ENCODE data around the gene MRGPRE. TPM values are rescaled to one million over a fixed set of nuclear protein-coding genes. Genes with fewer than 3 reads are reported as not detected.

The MRGPRE gene
- total RNA-seq, 2 donors from 2014 or later: not detected

- peaks cover 0 to 11% of the 10 kb centered on the region in 2 donors for H3K4me1 ChIP-seq (ENCODE audit: control insufficient read depth in 1 of 2, low read depth in 2 of 2)
- DNase-seq (ENCODE audit: low spot score) (no peak), ATAC-seq (ENCODE audit: insufficient number of reproducible peaks, low FRiP score, low read depth) (no peak)
- H3K27ac ChIP-seq: no peak overlapping the region
- TF ChIP-seq, protein P1, sequence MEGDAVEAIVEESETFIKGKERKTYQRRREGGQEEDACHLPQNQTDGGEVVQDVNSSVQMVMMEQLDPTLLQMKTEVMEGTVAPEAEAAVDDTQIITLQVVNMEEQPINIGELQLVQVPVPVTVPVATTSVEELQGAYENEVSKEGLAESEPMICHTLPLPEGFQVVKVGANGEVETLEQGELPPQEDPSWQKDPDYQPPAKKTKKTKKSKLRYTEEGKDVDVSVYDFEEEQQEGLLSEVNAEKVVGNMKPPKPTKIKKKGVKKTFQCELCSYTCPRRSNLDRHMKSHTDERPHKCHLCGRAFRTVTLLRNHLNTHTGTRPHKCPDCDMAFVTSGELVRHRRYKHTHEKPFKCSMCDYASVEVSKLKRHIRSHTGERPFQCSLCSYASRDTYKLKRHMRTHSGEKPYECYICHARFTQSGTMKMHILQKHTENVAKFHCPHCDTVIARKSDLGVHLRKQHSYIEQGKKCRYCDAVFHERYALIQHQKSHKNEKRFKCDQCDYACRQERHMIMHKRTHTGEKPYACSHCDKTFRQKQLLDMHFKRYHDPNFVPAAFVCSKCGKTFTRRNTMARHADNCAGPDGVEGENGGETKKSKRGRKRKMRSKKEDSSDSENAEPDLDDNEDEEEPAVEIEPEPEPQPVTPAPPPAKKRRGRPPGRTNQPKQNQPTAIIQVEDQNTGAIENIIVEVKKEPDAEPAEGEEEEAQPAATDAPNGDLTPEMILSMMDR (IDR thresholded peaks at IDR 0.05): no peak
- no peaks in the 10 kb centered on the region for H3K36me3 ChIP-seq
- no peaks in the 10 kb centered on the region for H3K9me3 ChIP-seq
- no peak overlapping the region for H3K4me3 ChIP-seq
- H3K27me3 ChIP-seq (replicated peaks; ENCODE audit: insufficient read depth): no peaks in the 10 kb centered on the region
Measured at GRCh38 chr11:3198815-3199214, 33.4 kb downstream of the MRGPRE start.

DNA sequence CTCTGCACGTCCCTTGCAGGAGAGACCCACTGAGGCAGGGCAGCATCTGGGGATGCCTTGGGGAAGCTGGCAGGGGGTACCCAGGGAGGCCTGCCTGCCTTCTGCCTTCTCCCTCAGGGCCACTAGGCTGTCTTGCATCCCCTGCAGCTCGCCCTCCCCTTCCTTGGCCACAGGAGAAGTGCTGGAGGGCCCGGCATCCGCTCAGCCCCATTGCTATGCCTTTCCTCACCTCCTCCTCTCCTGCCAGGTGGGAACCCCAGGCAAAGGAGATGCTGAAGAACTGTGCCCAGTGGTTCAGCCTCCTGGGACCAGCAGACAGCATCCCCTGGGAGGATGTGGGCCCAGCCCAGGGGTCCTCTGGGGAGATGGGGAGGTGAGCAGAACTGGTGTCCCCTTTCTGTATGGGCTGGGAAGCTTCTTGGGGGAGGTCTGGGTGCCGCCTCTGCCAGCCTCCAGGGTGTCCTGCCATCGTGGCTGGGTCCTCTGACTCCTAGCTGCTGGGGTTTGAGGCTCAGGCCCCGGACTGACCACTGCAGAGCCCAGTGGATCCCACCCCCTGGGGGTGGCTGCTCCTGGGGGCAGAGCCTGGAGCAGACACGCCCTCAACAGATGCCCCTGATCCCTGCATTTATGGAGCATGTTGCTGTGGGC is 34.2 kb downstream of the MRGPRE start:
- no peak overlapping the region for H3K4me3 ChIP-seq
- H3K36me3 ChIP-seq: no peaks in the 10 kb centered on the region
- H3K9me3 ChIP-seq: no peaks in the 10 kb centered on the region
- H3K27ac ChIP-seq: no peak overlapping the region
- no peak for ATAC-seq (ENCODE audit: insufficient number of reproducible peaks, low FRiP score, low read depth)
- peaks cover 0 to 3% of the 10 kb centered on the region in 2 donors for H3K4me1 ChIP-seq (ENCODE audit: control insufficient read depth in 1 of 2, low read depth in 2 of 2)
- TF ChIP-seq, protein P1 (IDR thresholded peaks at IDR 0.05): no peak
- DNase-seq (ENCODE audit: low spot score): no peak
- no peaks in the 10 kb centered on the region for H3K27me3 ChIP-seq (replicated peaks; ENCODE audit: insufficient read depth)

- Histone ChIP-seq H3K4me1 (ENCODE audit: control insufficient read depth in 1 of 2, low read depth in 2 of 2) (no peaks in the 10 kb centered on the region), H3K27me3 (replicated peaks; ENCODE audit: insufficient read depth) (no peaks in the 10 kb centered on the region), H3K9me3 (no peaks in the 10 kb centered on the region), H3K4me3 (no peak overlapping the region), H3K27ac (no peak overlapping the region), H3K36me3 (no peaks in the 10 kb centered on the region)
- DNase-seq (ENCODE audit: low spot score) (no peak), ATAC-seq (ENCODE audit: insufficient number of reproducible peaks, low FRiP score, low read depth) (no peak)
- TF ChIP-seq, protein P1 (IDR thresholded peaks at IDR 0.05): no peak
Measured at GRCh38 chr11:3197044-3197695, 35.0 kb downstream of the MRGPRE start.

DNA sequence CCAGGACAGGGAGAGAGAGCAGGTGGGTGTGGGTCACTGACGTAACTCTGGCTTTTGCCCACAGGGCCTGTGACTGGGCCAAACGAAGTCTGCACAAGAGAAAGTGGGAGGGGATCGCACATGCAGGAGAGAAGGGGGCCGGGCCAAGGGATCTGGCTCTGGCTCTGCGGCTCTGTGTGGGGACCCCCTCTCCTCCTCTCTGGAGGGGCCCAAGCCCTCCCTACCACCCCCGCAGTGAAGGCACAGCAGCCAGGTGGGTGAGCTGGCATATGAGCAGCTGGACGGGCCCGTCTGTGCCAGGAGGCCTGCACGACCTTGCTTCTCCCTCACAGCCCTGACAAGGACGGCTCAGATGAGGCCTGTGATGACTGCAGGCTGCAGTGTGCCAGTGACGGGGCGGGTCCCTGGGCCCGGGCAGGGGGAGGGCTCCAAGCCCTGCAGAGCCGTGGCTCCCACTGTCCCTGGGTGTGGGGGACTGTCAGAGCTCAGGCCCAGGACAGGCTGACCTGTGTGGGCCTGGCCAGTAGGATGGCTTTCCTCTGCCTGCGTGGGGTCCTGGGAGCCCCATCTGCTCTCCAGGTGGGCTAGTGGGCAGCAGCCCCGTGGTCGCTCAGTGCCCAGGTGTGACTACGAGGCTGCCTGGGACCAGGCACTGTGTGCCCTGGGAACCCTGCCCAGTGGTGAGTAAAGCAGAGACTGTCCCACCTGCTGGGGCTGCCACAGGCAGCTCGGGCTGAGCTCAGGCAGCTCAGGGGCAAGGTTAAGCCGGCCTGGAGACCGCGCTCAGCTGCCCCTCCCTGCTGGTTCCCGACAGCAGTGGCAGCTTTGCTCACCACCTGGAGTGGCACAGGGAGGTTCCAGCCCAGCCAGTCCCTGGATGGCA is 35.8 kb downstream of the MRGPRE start:
- ATAC-seq (ENCODE audit: insufficient number of reproducible peaks, low FRiP score, low read depth) (no peak), DNase-seq (ENCODE audit: low spot score) (no peak)
- Histone ChIP-seq H3K4me3 (no peak overlapping the region), H3K36me3 (no peaks in the 10 kb centered on the region), H3K9me3 (no peaks in the 10 kb centered on the region), H3K27ac (no peak overlapping the region), H3K27me3 (replicated peaks; ENCODE audit: insufficient read depth) (no peaks in the 10 kb centered on the region), H3K4me1 (ENCODE audit: control insufficient read depth in 1 of 2, low read depth in 2 of 2) (no peaks in the 10 kb centered on the region)
- TF ChIP-seq, protein P1 (IDR thresholded peaks at IDR 0.05): no peak
